Caco-2 (cell line): Measurements from ENCODE around the gene STOML2. TPM values are rescaled to one million over a fixed set of nuclear protein-coding genes. Genes with fewer than 3 reads are reported as not detected.
A peak's percentile ranks its signal among the peaks of the same experiment; 100 is the strongest.

Experiments
- BruUV-seq: library from RNA; stranded (reverse); fragments of 400-500 nt; replicated peaks from 2 replicates; lab custom pipeline; 2021; lab: Mats Ljungman, UMichigan
- CTCF ChIA-PET: fragments of 300-600 bp; sonication (Branson Sonifier 250); formaldehyde crosslinking; loops from one replicate; lab custom pipeline; 2022; ENCODE audit warnings: antibody characterized with exemption; lab: Charles Lee
- POLR2A ChIA-PET: fragments of 300-600 bp; sonication (Branson Sonifier 250); formaldehyde crosslinking; loops from one replicate; lab custom pipeline; 2022; ENCODE audit warnings: antibody characterized with exemption; lab: Charles Lee
- DNase-seq, 2 experiments: peaks; one replicate each; pipeline versions ENCODE4 v3.0.0 to v3.0.0-alpha.2; 2020 to 2022
- H3K27me3 ChIP-seq: replicated peaks from 2 replicates; pipeline ENCODE4 v1.6.0; 2011; ENCODE audit warnings: low read length; ENCODE audit not compliant: control insufficient read depth, insufficient read depth
- H3K36me3 ChIP-seq: 2 replicates; pipeline ENCODE4 v1.5.1; 2011; ENCODE audit warnings: low read length; ENCODE audit not compliant: control insufficient read depth, insufficient read depth
- H3K4me1 ChIP-seq: fragments of 250-450 bp; sonication (Bioruptor Pico); 2 replicates; pipeline ENCODE4 v1.5.1; 2020; ENCODE audit warnings: mild to moderate bottlenecking
- H3K4me3 ChIP-seq: 2 replicates; pipeline ENCODE4 v1.5.1; 2011; ENCODE audit warnings: low read depth, mild to moderate bottlenecking, control low read depth, low read length
- H3K9me3 ChIP-seq: fragments of 250-450 bp; sonication (Bioruptor Pico); 2 replicates; pipeline ENCODE4 v1.5.1; 2020; ENCODE audit warnings: mild to moderate bottlenecking, moderate library complexity
- H3K27ac Mint-ChIP-seq: one replicate; pipeline ENCODE4 v1.8.0; 2022; ENCODE audit warnings: mixed read lengths; ENCODE audit not compliant: unreplicated experiment
- H3K27me3 Mint-ChIP-seq: one replicate; pipeline ENCODE4 v1.8.0; 2022; ENCODE audit warnings: mixed read lengths; ENCODE audit not compliant: insufficient read depth, unreplicated experiment
- H3K36me3 Mint-ChIP-seq: one replicate; pipeline ENCODE4 v1.8.0; 2022; ENCODE audit warnings: mild to moderate bottlenecking, mixed read lengths; ENCODE audit not compliant: insufficient read depth, unreplicated experiment
- H3K4me1 Mint-ChIP-seq: one replicate; pipeline ENCODE4 v1.8.0; 2022; ENCODE audit warnings: low read depth, mixed read lengths; ENCODE audit not compliant: unreplicated experiment
- H3K4me3 Mint-ChIP-seq: one replicate; pipeline ENCODE4 v1.8.0; 2022; ENCODE audit warnings: mild to moderate bottlenecking, moderate library complexity, mixed read lengths; ENCODE audit not compliant: unreplicated experiment
- H3K9me3 Mint-ChIP-seq: one replicate; pipeline ENCODE4 v1.8.0; 2022; ENCODE audit warnings: mixed read lengths; ENCODE audit not compliant: unreplicated experiment
- intact Hi-C: fragments of 100-400 bp; cut with micrococcal nuclease; formaldehyde crosslinking; loops from one replicate; pipeline ENCODE4 v1.10.0; 2022; ENCODE audit not compliant: unreplicated experiment
- total RNA-seq: library from RNA; stranded (reverse); gene quantifications from 2 replicates; pipeline ENCODE4 v1.2.3, GENCODE V29; 2022
- TF ChIP-seq, protein P1 (sequence below), 2 experiments: fragments of 200-600 bp in 1 of 2; IDR thresholded peaks; 1 replicate in 1 of 2; 2 replicates in 1 of 2; pipeline versions ENCODE4 v1.5.1 to v1.8.0; 2011 to 2022; ENCODE audit warnings: antibody characterized with exemption in 1 of 2, control low read depth in 1 of 2, inconsistent platforms in 1 of 2, low read depth in 1 of 2, low read length in 1 of 2, mild to moderate bottlenecking in 1 of 2, moderate library complexity in 1 of 2; ENCODE audit not compliant: insufficient read depth in 1 of 2, severe bottlenecking in 1 of 2, unreplicated experiment in 1 of 2

STOML2 gene
- total RNA-seq, 1 experiment from 2014 or later, result 235 TPM

DNA sequence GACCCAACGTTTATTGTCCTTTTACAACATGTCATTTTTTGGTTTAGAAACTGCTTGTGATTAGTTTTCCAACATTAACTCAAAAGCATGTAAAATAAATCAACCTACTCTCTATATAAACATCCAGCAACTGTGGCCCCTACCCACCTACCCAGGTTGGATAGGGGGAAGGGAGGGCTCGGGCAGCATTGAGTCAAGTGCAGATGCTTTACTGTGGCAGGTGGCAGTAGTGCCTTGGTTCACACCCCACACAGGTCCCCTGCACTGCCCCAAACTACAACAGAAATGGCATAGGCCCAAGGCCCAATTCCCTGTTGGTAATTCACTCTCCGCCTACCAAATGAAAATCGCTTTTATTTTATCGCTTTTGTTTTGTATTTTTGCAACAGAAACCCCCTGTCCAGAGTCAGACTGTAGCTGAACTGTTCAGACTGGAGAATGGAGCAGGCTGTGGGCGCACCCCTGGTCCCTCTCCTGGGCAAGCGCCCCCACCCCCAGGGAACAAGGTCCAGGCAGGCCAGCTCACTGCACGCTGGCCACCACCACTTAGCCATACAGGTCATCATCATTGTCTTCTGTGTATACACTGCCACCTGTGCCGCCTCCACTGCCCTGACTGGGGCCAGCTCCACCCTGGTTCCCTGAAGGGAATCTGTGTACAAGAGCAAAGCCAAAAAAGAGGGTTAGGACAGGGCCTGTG is 46.2 kb downstream of the STOML2 start:
- ChIA-PET POLR2A (no interaction called here), CTCF (no interaction called here)
- no peaks in the 10 kb centered on the region for H3K27me3 ChIP-seq
- no peak overlapping the region for H3K4me3 Mint-ChIP-seq
- no peaks in the 10 kb centered on the region for H3K9me3 ChIP-seq
- no peak for DNase-seq
- peaks cover 5% of the 10 kb centered on the region for H3K36me3 ChIP-seq
- H3K4me1 ChIP-seq, result no peaks in the 10 kb centered on the region
- TF ChIP-seq, protein P1, sequence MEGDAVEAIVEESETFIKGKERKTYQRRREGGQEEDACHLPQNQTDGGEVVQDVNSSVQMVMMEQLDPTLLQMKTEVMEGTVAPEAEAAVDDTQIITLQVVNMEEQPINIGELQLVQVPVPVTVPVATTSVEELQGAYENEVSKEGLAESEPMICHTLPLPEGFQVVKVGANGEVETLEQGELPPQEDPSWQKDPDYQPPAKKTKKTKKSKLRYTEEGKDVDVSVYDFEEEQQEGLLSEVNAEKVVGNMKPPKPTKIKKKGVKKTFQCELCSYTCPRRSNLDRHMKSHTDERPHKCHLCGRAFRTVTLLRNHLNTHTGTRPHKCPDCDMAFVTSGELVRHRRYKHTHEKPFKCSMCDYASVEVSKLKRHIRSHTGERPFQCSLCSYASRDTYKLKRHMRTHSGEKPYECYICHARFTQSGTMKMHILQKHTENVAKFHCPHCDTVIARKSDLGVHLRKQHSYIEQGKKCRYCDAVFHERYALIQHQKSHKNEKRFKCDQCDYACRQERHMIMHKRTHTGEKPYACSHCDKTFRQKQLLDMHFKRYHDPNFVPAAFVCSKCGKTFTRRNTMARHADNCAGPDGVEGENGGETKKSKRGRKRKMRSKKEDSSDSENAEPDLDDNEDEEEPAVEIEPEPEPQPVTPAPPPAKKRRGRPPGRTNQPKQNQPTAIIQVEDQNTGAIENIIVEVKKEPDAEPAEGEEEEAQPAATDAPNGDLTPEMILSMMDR (IDR thresholded peaks at IDR 0.05; ENCODE audit: insufficient read depth in 1 of 2, low read depth in 1 of 2, low read length in 1 of 2, severe bottlenecking in 1 of 2, unreplicated experiment in 1 of 2), result no peak
- peaks cover 89% of the 10 kb centered on the region for H3K36me3 Mint-ChIP-seq
- no peaks in the 10 kb centered on the region for H3K9me3 Mint-ChIP-seq
- no peaks in the 10 kb centered on the region for H3K4me1 Mint-ChIP-seq
- BruUV-seq, result TSS peak; percentile 34
- peak overlapping the region; percentile 56 for H3K27ac Mint-ChIP-seq
- no peak overlapping the region for H3K4me3 ChIP-seq
- no peaks in the 10 kb centered on the region for H3K27me3 Mint-ChIP-seq
- intact Hi-C loops, result no loop called here

DNA sequence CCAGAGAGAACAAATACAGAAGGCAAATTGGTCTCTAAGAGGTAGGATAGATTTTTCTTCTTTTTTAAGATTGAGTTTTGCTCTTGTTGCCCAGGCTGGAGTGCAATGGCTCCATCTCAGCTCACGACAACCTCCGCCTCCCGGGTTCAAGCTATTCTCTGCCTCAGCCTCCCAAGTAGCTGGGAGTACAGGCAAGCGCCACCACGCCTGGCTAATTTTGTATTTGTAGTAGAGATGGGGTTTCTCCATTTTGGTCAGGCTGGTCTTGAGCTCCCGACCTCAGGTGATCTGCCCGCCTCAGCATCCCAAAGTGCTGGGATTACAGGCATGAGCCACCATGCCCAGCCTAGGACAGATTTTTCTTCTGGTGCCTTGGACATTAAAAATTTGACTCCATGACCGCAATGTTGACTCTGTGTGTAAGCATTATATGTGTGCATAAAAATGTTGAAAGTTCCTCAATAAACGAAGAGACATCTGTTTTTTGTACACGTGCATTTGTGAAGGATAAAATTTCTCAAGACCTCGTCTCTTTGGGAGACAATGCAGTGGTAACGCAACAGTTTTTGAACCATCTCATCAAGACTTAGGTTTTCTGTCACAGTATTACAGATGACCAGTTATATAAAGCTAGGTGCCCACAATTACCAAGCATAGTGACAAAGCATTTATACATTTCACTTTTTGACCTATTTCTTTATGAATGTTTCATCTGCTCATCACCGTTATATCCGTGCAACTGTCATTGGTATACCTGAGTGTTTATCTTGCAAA is 47.9 kb downstream of the STOML2 start:
- TF ChIP-seq, protein P1 (IDR thresholded peaks at IDR 0.05; ENCODE audit: insufficient read depth in 1 of 2, low read depth in 1 of 2, low read length in 1 of 2, severe bottlenecking in 1 of 2, unreplicated experiment in 1 of 2), result no peak
- H3K27ac Mint-ChIP-seq, result no peak overlapping the region

DNA sequence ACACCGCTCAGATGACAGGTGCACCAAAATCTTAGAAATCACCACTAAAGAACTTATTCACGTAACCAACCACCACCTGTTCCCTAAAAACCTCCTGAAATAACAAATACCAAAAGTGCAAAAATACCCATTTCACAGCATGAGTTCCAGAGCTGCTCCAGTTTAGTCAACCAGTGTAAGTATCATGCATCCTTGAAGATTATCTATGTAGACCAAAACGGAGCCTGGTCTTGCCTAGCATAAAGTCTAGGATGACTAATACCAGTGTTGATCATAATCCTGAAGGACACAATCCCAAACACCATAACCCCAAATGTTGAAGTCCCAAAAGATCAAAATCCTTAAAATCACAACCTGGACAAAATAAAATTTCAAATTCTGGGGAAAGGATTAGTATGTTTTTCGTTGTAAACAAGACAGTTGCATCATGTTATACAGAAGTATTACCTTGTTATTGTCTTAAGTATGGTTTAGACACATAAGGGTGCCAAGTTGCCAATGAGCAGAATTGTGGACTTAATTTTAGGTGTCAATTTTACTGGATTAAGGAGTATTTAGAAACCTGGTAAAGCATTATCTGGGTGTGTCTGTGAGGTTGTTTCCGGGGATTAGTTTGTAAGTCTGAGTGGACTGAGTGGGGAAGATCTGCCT is 48.6 kb downstream of the STOML2 start:
- POLR2A ChIA-PET, result no interaction called here
- CTCF ChIA-PET, result no interaction called here
- peak overlapping the region; percentile 29 for H3K27ac Mint-ChIP-seq

More for the DNA sequence above, 47.9 kb downstream of the STOML2 start:
- POLR2A ChIA-PET, result no interaction called here
- DNase-seq, result no peak
- CTCF ChIA-PET, result no interaction called here
- Mint-ChIP-seq H3K27me3 (no peaks in the 10 kb centered on the region), H3K4me1 (no peaks in the 10 kb centered on the region), H3K9me3 (no peaks in the 10 kb centered on the region), H3K36me3 (peaks cover 79% of the 10 kb centered on the region), H3K4me3 (no peak overlapping the region)
- no peaks in the 10 kb centered on the region for H3K27me3 ChIP-seq
- no peaks in the 10 kb centered on the region for H3K9me3 ChIP-seq
- intact Hi-C loops, result no loop called here
- H3K36me3 ChIP-seq, result peaks cover 3% of the 10 kb centered on the region
- no TSS peak for BruUV-seq
- no peaks in the 10 kb centered on the region for H3K4me1 ChIP-seq
- no peak overlapping the region for H3K4me3 ChIP-seq

More for the DNA sequence above, 48.6 kb downstream of the STOML2 start:
- intact Hi-C loops, result no loop called here
- H3K4me3 ChIP-seq, result no peak overlapping the region
- Mint-ChIP-seq H3K4me3 (no peak overlapping the region), H3K9me3 (no peaks in the 10 kb centered on the region), H3K4me1 (no peaks in the 10 kb centered on the region), H3K36me3 (peaks cover 71% of the 10 kb centered on the region), H3K27me3 (no peaks in the 10 kb centered on the region)
- no peaks in the 10 kb centered on the region for H3K27me3 ChIP-seq
- DNase-seq, result no peak
- BruUV-seq, result no TSS peak
- no peaks in the 10 kb centered on the region for H3K4me1 ChIP-seq
- peaks cover 1% of the 10 kb centered on the region for H3K36me3 ChIP-seq
- TF ChIP-seq, protein P1 (IDR thresholded peaks at IDR 0.05; ENCODE audit: insufficient read depth in 1 of 2, low read depth in 1 of 2, low read length in 1 of 2, severe bottlenecking in 1 of 2, unreplicated experiment in 1 of 2), result no peak
- no peaks in the 10 kb centered on the region for H3K9me3 ChIP-seq
